Activated CD4-positive, alpha-beta T cell treated with anti-CD3 and anti-CD28 coated beads for 24 hours (primary cell): Measurements from ENCODE around the gene APBB2.
"Not testable (repeated sequence)": the region's sequence is repeated elsewhere in the genome, so short reads cannot be mapped to it uniquely, and the experiment has no call there.

Experiments
- DNase-seq, 2 donors: peaks; one replicate each; pipeline ENCODE4 v3.0.0-alpha.2; 2020; ENCODE audit warnings: low read depth in 2 of 2

APBB2 gene

GRCh38 chr4:41022116-41022515, 192.2 kb downstream of the APBB2 start:
- DNase-seq, result no peak

- DNase-seq, result no peak
These were observed 199.2 kb downstream of the APBB2 start for GRCh38 chr4:41015016-41015675.

- no peak for DNase-seq
These were observed 200.2 kb downstream of the APBB2 start for GRCh38 chr4:41014158-41014557.

- no peak for DNase-seq
These were observed 200.6 kb downstream of the APBB2 start for GRCh38 chr4:41013746-41014145.

GRCh38 chr4:41012911-41013310, 201.4 kb downstream of the APBB2 start:
- no peak for DNase-seq

- no peak for DNase-seq
These were observed 202.0 kb downstream of the APBB2 start for GRCh38 chr4:41012293-41012692.

GRCh38 chr4:41009411-41009810, 204.9 kb downstream of the APBB2 start:
- no peak for DNase-seq

GRCh38 chr4:41006141-41006540, 208.2 kb downstream of the APBB2 start:
- no peak for DNase-seq

- DNase-seq, result no peak
These were observed 212.0 kb downstream of the APBB2 start for GRCh38 chr4:41002309-41002708.

- no peak for DNase-seq
These were observed 214.0 kb downstream of the APBB2 start for GRCh38 chr4:41000356-41000755.

- no peak for DNase-seq
These were observed 215.5 kb downstream of the APBB2 start for GRCh38 chr4:40998675-40999358.

- DNase-seq, result no peak
These were observed 218.5 kb downstream of the APBB2 start for GRCh38 chr4:40995850-40996249.

- DNase-seq, result not testable (repeated sequence)
These were observed 220.0 kb downstream of the APBB2 start for GRCh38 chr4:40994321-40994720.

GRCh38 chr4:40993296-40993693, 221.0 kb downstream of the APBB2 start:
- not testable (repeated sequence) for DNase-seq

- DNase-seq, result no peak
These were observed 221.7 kb downstream of the APBB2 start for GRCh38 chr4:40992472-40993295.

GRCh38 chr4:40991908-40992307, 222.4 kb downstream of the APBB2 start:
- no peak for DNase-seq

- DNase-seq, result no peak
These were observed 223.5 kb downstream of the APBB2 start for GRCh38 chr4:40990899-40991265.

- DNase-seq, result no peak
These were observed 224.0 kb downstream of the APBB2 start for GRCh38 chr4:40990236-40990898.

GRCh38 chr4:40987151-40987550, 227.2 kb downstream of the APBB2 start:
- DNase-seq, result no peak

GRCh38 chr4:40986375-40986774, 228.0 kb downstream of the APBB2 start:
- DNase-seq, result no peak

GRCh38 chr4:40984051-40984450, 230.3 kb downstream of the APBB2 start:
- DNase-seq, result no peak

- no peak for DNase-seq
These were observed 233.9 kb downstream of the APBB2 start for GRCh38 chr4:40980318-40980883.
